Measurements from ENCODE around the gene VSTM4. TPM values are rescaled to one million over a fixed set of nuclear protein-coding genes. Genes with fewer than 3 reads are reported as not detected.

The VSTM4 gene
- total and polyA plus RNA-seq, 9 of the 15 experiments (the other 6 are each of a cell fraction or from before 2014, with no cell fraction given) = 1.0 to 7.9 (median 3.0) TPM

DNA sequence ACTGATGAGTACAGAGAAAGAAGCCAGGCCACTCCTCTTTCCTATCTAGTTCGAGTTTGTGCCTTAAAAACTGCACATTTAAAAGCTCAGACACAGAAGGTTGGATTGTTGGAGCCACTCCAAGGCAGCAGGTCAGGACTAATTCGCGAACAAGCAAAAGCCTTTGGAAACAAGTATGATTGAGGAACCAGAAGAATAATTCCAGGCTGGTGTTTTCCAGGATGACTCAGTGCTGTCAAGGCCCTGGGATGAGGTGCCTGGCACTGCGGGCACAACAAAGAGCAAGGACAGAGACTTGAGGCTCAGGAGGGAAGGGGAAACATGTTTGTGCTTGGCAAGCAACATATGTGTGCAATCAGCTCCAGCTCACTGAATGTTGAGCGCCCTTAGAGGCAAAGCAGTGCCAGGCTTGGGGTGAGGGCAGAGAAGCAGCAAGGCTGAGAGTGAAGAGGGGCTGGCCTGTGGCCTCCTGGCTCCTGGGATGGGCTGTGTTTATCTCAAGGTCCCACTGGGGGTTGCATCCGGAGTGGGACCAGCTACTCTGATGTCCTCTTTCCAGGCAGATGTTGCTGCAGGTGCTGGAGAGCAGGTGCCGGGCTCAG is 44.1 kb downstream of the VSTM4 start:
- no peak overlapping the region for H3K27ac ChIP-seq (ENCODE audit: extremely low read depth, low read depth, low read length)
- ATAC-seq (no peak), FAIRE-seq (no peak), DNase-seq (ENCODE audit: extremely low read depth in 1 of 4, low spot score in 3 of 4) (no peak)
- peaks cover 0 to 7% of the 10 kb centered on the region in 2 experiments; a peak in 3 of 5 replicates for H3K4me1 ChIP-seq (replicated peaks in 1 of 2; ENCODE audit: control insufficient read depth in 2 of 2, insufficient read depth in 2 of 2, low read length in 2 of 2)
- H3K4me3 ChIP-seq = no peak overlapping the region
- H3K79me2 ChIP-seq (ENCODE audit: control insufficient read depth, insufficient read depth, low read length) = no peaks in the 10 kb centered on the region
- WGBS (ENCODE audit: insufficient coverage, low coverage, missing lambda C conversion rate) = 43% methylated on average over 7 of the region's 7 CpGs
- H3K9ac ChIP-seq (ENCODE audit: insufficient read depth in 1 of 2, low read depth in 2 of 2, low read length in 2 of 2) = peak overlapping the region in 1 of 2 experiments; percentile 31; a peak in 1 of 4 replicates
- TF ChIP-seq ZNF778 (CRISPR knock-in tag; IDR thresholded peaks at IDR 0.05) (no peak), BDP1 (IDR thresholded peaks at IDR 0.05; ENCODE audit: insufficient read depth, insufficient read length) (no peak), FOSL1 (tag; conservative IDR thresholded peaks at IDR 0.05) (no peak), FOXA3 (CRISPR knock-in tag; conservative IDR thresholded peaks at IDR 0.05 in 1 of 2, IDR thresholded peaks at IDR 0.05 in 1 of 2) (no peak), ETV5 (CRISPR knock-in tag; IDR thresholded peaks at IDR 0.05; ENCODE audit: low read depth) (no peak), SIRT6 (IDR thresholded peaks at IDR 0.05; ENCODE audit: low read depth, low read length) (no peak), ZNF764 (CRISPR knock-in tag; IDR thresholded peaks at IDR 0.05; ENCODE audit: low read depth) (no peak), SMC3 (conservative IDR thresholded peaks at IDR 0.05; ENCODE audit: insufficient read depth, low read depth, low read length) (no peak), ZNF12 (CRISPR knock-in tag; IDR thresholded peaks at IDR 0.05) (no peak)
- TF ChIP-seq, protein P1, sequence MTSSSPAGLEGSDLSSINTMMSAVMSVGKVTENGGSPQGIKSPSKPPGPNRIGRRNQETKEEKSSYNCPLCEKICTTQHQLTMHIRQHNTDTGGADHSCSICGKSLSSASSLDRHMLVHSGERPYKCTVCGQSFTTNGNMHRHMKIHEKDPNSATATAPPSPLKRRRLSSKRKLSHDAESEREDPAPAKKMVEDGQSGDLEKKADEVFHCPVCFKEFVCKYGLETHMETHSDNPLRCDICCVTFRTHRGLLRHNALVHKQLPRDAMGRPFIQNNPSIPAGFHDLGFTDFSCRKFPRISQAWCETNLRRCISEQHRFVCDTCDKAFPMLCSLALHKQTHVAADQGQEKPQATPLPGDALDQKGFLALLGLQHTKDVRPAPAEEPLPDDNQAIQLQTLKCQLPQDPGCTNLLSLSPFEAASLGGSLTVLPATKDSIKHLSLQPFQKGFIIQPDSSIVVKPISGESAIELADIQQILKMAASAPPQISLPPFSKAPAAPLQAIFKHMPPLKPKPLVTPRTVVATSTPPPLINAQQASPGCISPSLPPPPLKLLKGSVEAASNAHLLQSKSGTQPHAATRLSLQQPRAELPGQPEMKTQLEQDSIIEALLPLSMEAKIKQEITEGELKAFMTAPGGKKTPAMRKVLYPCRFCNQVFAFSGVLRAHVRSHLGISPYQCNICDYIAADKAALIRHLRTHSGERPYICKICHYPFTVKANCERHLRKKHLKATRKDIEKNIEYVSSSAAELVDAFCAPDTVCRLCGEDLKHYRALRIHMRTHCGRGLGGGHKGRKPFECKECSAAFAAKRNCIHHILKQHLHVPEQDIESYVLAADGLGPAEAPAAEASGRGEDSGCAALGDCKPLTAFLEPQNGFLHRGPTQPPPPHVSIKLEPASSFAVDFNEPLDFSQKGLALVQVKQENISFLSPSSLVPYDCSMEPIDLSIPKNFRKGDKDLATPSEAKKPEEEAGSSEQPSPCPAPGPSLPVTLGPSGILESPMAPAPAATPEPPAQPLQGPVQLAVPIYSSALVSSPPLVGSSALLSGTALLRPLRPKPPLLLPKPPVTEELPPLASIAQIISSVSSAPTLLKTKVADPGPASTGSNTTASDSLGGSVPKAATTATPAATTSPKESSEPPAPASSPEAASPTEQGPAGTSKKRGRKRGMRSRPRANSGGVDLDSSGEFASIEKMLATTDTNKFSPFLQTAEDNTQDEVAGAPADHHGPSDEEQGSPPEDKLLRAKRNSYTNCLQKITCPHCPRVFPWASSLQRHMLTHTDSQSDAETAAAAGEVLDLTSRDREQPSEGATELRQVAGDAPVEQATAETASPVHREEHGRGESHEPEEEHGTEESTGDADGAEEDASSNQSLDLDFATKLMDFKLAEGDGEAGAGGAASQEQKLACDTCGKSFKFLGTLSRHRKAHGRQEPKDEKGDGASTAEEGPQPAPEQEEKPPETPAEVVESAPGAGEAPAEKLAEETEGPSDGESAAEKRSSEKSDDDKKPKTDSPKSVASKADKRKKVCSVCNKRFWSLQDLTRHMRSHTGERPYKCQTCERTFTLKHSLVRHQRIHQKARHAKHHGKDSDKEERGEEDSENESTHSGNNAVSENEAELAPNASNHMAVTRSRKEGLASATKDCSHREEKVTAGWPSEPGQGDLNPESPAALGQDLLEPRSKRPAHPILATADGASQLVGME (CRISPR knock-in tag; IDR thresholded peaks at IDR 0.05) = no peak
- in situ Hi-C loops (cut with MboI) (no loop called here), intact Hi-C loops (cut with micrococcal nuclease) (no loop called here)
- H3K9me1 ChIP-seq (ENCODE audit: control insufficient read depth, insufficient read depth, low read length) = no peaks in the 10 kb centered on the region
- peaks cover 3% of the 10 kb centered on the region; the same call in 1 of the 2 replicates for H4K20me1 ChIP-seq (replicated peaks; ENCODE audit: control insufficient read depth, insufficient read depth, low read length)
- no peak overlapping the region for H3K4me2 ChIP-seq (ENCODE audit: insufficient read depth, low read length)
- BruUV-seq (replicated peaks) = no TSS peak
- H3K36me3 ChIP-seq (ENCODE audit: control insufficient read depth, insufficient read depth, low read length) = peaks cover 3% of the 10 kb centered on the region; the same call in 1 of the 3 replicates
- ChIA-PET POLR2A (interaction anchor here (0.6 to 2.4 kb wide), 4 partner anchors 9 to 725 kb away, joined by 3 to 10 read pairs (median 4); no protein-coding TSS in a partner anchor), CTCF (ENCODE audit: low intra/inter-chr PET ratio) (no interaction called here)
- H3K9me3 ChIP-seq (replicated peaks; ENCODE audit: control insufficient read depth, insufficient read depth, low read depth, low read length) = no peaks in the 10 kb centered on the region
- H3K27me3 ChIP-seq (ENCODE audit: control insufficient read depth in 2 of 2, insufficient read depth in 2 of 2, low read length in 2 of 2) = no peaks in the 10 kb centered on the region
- no peak overlapping the region for H2AFZ ChIP-seq (ENCODE audit: low read depth, low read length)
